Endothelial cell of hepatic sinusoid (primary cell): Measurements from ENCODE around the gene IL26.

Source experiments
- in situ Hi-C: cut with HindIII; loops from 2 replicates; pipeline ENCODE4 v1.10.0; 2017; ENCODE audit warnings: low sequenced_read_pairs

IL26 gene

DNA sequence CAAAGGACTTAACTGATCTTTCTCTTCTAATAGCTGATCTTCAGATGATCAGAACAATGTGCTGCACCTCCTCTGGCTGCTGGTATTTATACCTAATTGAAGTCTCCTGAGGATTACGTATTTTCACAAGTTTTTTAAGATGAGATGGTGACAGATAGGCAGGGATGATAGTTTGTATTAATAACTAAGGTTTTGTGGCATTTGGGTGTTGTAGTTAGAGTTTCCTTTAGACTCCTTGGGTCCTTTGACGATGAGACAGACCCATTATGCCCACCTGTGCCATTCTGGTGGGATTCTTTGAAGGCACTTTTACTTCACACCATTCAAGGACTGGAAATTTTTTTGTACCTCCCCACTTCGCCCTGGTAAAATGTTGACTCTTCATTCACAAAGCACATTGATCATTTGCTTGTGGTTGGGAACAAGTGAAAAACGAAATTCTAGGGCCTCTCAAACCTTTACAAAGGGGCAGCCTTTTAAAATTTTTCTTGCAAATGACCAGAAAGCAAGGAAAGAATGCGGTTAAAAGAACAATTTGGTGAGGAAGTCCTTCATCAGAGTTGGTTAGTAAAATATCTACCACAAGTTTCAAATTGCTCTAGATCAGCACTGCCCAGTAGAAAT lies 65.8 kb downstream of the IL26 start, which contains the start of gene IFNG:
Gene IFNG, minus strand, starts transcription at position 60 of the 624 bp plus-strand sequence. CDS start 125 bp downstream, outside the sequence.
- in situ Hi-C loops = no loop called here

DNA sequence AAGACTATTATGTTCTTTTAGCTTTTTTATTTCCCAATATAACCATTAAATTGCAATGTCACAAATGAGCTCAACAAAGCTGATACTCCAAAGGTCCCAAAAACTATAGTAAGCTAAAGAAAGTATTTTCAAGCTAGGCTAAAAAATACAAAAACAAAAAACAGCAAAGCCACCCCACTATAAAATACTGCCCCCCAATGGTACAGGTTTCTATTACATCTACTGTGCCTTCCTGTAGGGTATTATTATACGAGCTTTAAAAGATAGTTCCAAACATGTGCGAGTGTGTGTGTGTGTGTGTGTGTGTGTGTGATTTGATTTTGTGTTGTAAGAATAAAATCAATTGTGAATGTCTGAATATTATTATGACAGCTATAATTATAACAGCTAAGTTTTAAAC lies 67.2 kb downstream of the IL26 start:
- in situ Hi-C loops = no loop called here

GRCh38 chr12:68157380-68157779 lies 68.2 kb downstream of the IL26 start:
- in situ Hi-C loops = no loop called here

DNA sequence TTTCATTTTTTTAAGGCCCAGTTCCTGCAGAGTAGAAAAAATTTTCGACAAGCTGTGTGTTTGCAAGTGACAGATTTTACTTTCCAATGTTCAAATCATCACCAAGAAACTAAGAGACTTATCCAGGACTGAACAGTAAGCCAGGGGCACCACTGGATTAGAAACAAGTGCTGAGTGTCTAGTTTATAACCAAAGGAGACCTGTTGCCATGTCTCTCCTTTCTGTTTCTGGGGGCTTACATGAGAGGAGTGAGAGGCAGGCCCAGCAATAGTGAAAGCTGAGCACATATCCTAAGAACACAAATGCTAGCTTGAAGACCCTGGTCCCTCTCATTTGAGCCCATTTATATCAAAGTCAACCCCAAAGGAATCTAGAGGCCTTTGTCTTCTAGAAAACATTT lies 69.0 kb downstream of the IL26 start:
- in situ Hi-C loops = no loop called here

DNA sequence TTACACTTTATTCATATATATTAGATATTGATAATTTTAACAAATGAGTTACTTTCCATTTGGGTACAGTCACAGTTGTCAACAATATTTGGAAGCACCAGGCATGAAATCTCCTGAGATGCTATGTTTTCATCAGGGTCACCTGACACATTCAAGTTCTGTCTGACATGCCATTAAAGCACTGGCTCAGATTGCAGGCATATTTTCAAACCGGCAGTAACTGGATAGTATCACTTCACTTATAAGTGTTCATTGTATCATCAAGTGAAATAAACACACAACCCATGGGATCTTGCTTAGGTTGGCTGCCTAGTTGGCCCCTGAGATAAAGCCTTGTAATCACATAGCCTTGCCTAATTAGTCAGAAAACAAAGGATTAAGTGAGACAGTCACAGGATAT lies 70.8 kb downstream of the IL26 start:
- in situ Hi-C loops = loop anchor here (5.0 kb wide), 1 partner anchor 38 kb away; no protein-coding TSS in a partner anchor
